Right renal pelvis (tissue), 4 donors: ENCODE measurements around the gene ULK2. TPM values are rescaled to one million over a fixed set of nuclear protein-coding genes. Genes with fewer than 3 reads are reported as not detected.
A peak's percentile ranks its signal among the peaks of the same experiment; 100 is the strongest.
"Not testable (repeated sequence)": the region's sequence is repeated elsewhere in the genome, so short reads cannot be mapped to it uniquely, and the experiment has no call there.

Source experiments
- DNase-seq, 4 donors: peaks; one replicate each; pipeline ENCODE4 v3.0.0-alpha.2; 2013; ENCODE audit warnings: low read depth in 4 of 4, low spot score in 3 of 4, missing footprints in 1 of 4
- polyA plus RNA-seq, 4 donors: library from polyadenylated mRNA; unstranded; fragments of 120-200 nt; gene quantifications; one replicate each; pipeline ENCODE4 v1.2.1, GENCODE V29; 2013; ENCODE audit not compliant: insufficient read length in 4 of 4

ULK2 gene
- polyA plus RNA-seq, 4 donors, result 27.0 to 29.9 (median 28.4) TPM

GRCh38 chr17:19769946-19770652, 97.6 kb downstream of the ULK2 start:
- no peak for DNase-seq

GRCh38 chr17:19768046-19768782, 99.5 kb downstream of the ULK2 start:
- DNase-seq, result no peak

GRCh38 chr17:19766421-19767270, 101.1 kb downstream of the ULK2 start:
- DNase-seq, result peak in 3 of 4 donors; percentile 41 to 59 (median 46)

- no peak for DNase-seq
Observed at GRCh38 chr17:19766016-19766415, 101.7 kb downstream of the ULK2 start.

GRCh38 chr17:19763991-19764390, 103.7 kb downstream of the ULK2 start:
- DNase-seq, result not testable (repeated sequence)

- no peak for DNase-seq
Observed at GRCh38 chr17:19763416-19763815, 104.3 kb downstream of the ULK2 start.

- peak; percentile 44 to 66 (median 56) for DNase-seq
Observed at GRCh38 chr17:19762515-19762961, 105.2 kb downstream of the ULK2 start.

- no peak for DNase-seq
Observed at GRCh38 chr17:19760746-19761145, 107.0 kb downstream of the ULK2 start.

GRCh38 chr17:19759568-19760549, 107.9 kb downstream of the ULK2 start:
- no peak for DNase-seq

GRCh38 chr17:19757536-19758180, 110.1 kb downstream of the ULK2 start:
- DNase-seq, result no peak

GRCh38 chr17:19756546-19756945, 111.2 kb downstream of the ULK2 start:
- no peak for DNase-seq

GRCh38 chr17:19755821-19756510, 111.8 kb downstream of the ULK2 start:
- no peak for DNase-seq

GRCh38 chr17:19755392-19755791, 112.3 kb downstream of the ULK2 start:
- DNase-seq, result no peak

- DNase-seq, result no peak
Observed at GRCh38 chr17:19753661-19754463, 113.9 kb downstream of the ULK2 start.

GRCh38 chr17:19753051-19753509, 114.7 kb downstream of the ULK2 start:
- DNase-seq, result no peak

GRCh38 chr17:19752216-19753050, 115.3 kb downstream of the ULK2 start:
- DNase-seq, result no peak

GRCh38 chr17:19750835-19751234, 116.9 kb downstream of the ULK2 start:
- DNase-seq, result no peak
